Measurements from ENCODE around the gene CERCAM.
"Not testable (repeated sequence)": the region's sequence is repeated elsewhere in the genome, so short reads cannot be mapped to it uniquely, and the experiment has no call there.

Gene CERCAM

GRCh38 chr9:128434340-128434739, 13.7 kb downstream of the CERCAM start:
- Histone ChIP-seq H3K4ac (ENCODE audit: low read depth, low read length) (no peak overlapping the region), H4K5ac (ENCODE audit: low read length) (no peak overlapping the region), H3K56ac (ENCODE audit: low read length) (no peak overlapping the region), H3K18ac (ENCODE audit: low read length) (no peak overlapping the region), H2BK5ac (ENCODE audit: low read length) (no peak overlapping the region), H3K36me3 (ENCODE audit: control insufficient read depth, insufficient read depth, low read length) (no peaks in the 10 kb centered on the region), H3K9ac (ENCODE audit: low read length) (no peak overlapping the region), H3K4me2 (ENCODE audit: low read length) (no peak overlapping the region), H3K27me3 (ENCODE audit: insufficient read depth, low read length, poor library complexity) (no peaks in the 10 kb centered on the region), H3K79me1 (ENCODE audit: low read length) (no peaks in the 10 kb centered on the region), H3K79me2 (ENCODE audit: control insufficient read depth, insufficient read depth, low read length) (no peaks in the 10 kb centered on the region), H2AK5ac (ENCODE audit: low read length) (no peak overlapping the region), H2BK120ac (ENCODE audit: low read depth, low read length) (no peak overlapping the region), H3K23ac (ENCODE audit: low read length) (no peak overlapping the region), H3K4me3 (ENCODE audit: low read length) (no peak overlapping the region), H2BK15ac (replicated peaks; ENCODE audit: low read depth) (no peak overlapping the region), H3K27ac (ENCODE audit: low read depth, low read length) (no peak overlapping the region), H3K4me1 (ENCODE audit: control insufficient read depth, low read depth, low read length) (no peaks in the 10 kb centered on the region), H4K8ac (ENCODE audit: low read depth, low read length) (no peak overlapping the region)
- WGBS (ENCODE audit: extremely low coverage, insufficient coverage, low lambda C conversion rate), result no CpG with 5 or more reads among the region's 17 CpGs
- no peak for DNase-seq

- Histone ChIP-seq H3K36me3 (ENCODE audit: control insufficient read depth, insufficient read depth, low read length) (no peaks in the 10 kb centered on the region), H3K79me1 (ENCODE audit: low read length) (no peaks in the 10 kb centered on the region), H4K8ac (ENCODE audit: low read depth, low read length) (no peak overlapping the region), H3K27ac (ENCODE audit: low read depth, low read length) (no peak overlapping the region), H3K4me1 (ENCODE audit: control insufficient read depth, low read depth, low read length) (no peaks in the 10 kb centered on the region), H3K4ac (ENCODE audit: low read depth, low read length) (no peak overlapping the region), H3K27me3 (ENCODE audit: insufficient read depth, low read length, poor library complexity) (no peaks in the 10 kb centered on the region), H3K23ac (ENCODE audit: low read length) (no peak overlapping the region), H2BK120ac (ENCODE audit: low read depth, low read length) (no peak overlapping the region), H2BK5ac (ENCODE audit: low read length) (no peak overlapping the region), H2BK15ac (replicated peaks; ENCODE audit: low read depth) (no peak overlapping the region), H3K4me3 (ENCODE audit: low read length) (no peak overlapping the region), H3K4me2 (ENCODE audit: low read length) (no peak overlapping the region), H2AK5ac (ENCODE audit: low read length) (no peak overlapping the region), H3K18ac (ENCODE audit: low read length) (no peak overlapping the region), H3K56ac (ENCODE audit: low read length) (no peak overlapping the region), H4K5ac (ENCODE audit: low read length) (no peak overlapping the region), H3K79me2 (ENCODE audit: control insufficient read depth, insufficient read depth, low read length) (no peaks in the 10 kb centered on the region), H3K9ac (ENCODE audit: low read length) (no peak overlapping the region)
- WGBS (ENCODE audit: extremely low coverage, insufficient coverage, low lambda C conversion rate), result no CpG with 5 or more reads among the region's 18 CpGs
- no peak for DNase-seq
Measured at GRCh38 chr9:128435611-128436010, 15.0 kb downstream of the CERCAM start.

GRCh38 chr9:128438343-128439109, 17.9 kb downstream of the CERCAM start:
- no peak overlapping the region for H4K8ac ChIP-seq (ENCODE audit: low read depth, low read length)
- DNase-seq, result peak; percentile 91
- no peaks in the 10 kb centered on the region for H3K4me1 ChIP-seq (ENCODE audit: control insufficient read depth, low read depth, low read length)
- peak overlapping the region; percentile 31 for H3K56ac ChIP-seq (ENCODE audit: low read length)
- H2BK120ac ChIP-seq (ENCODE audit: low read depth, low read length), result no peak overlapping the region
- WGBS (ENCODE audit: extremely low coverage, insufficient coverage, low lambda C conversion rate), result no CpG with 5 or more reads among the region's 12 CpGs
- H3K23ac ChIP-seq (ENCODE audit: low read length), result no peak overlapping the region
- no peak overlapping the region for H3K4me3 ChIP-seq (ENCODE audit: low read length)
- H3K9ac ChIP-seq (ENCODE audit: low read length), result no peak overlapping the region
- H2BK15ac ChIP-seq (replicated peaks; ENCODE audit: low read depth), result no peak overlapping the region
- H2AK5ac ChIP-seq (ENCODE audit: low read length), result no peak overlapping the region
- no peak overlapping the region for H4K5ac ChIP-seq (ENCODE audit: low read length)
- H3K18ac ChIP-seq (ENCODE audit: low read length), result no peak overlapping the region
- H3K4ac ChIP-seq (ENCODE audit: low read depth, low read length), result no peak overlapping the region
- no peaks in the 10 kb centered on the region for H3K27me3 ChIP-seq (ENCODE audit: insufficient read depth, low read length, poor library complexity)
- no peak overlapping the region for H2BK5ac ChIP-seq (ENCODE audit: low read length)
- no peaks in the 10 kb centered on the region for H3K79me2 ChIP-seq (ENCODE audit: control insufficient read depth, insufficient read depth, low read length)
- H3K4me2 ChIP-seq (ENCODE audit: low read length), result no peak overlapping the region
- H3K36me3 ChIP-seq (ENCODE audit: control insufficient read depth, insufficient read depth, low read length), result no peaks in the 10 kb centered on the region
- no peak overlapping the region for H3K27ac ChIP-seq (ENCODE audit: low read depth, low read length)
- no peaks in the 10 kb centered on the region for H3K79me1 ChIP-seq (ENCODE audit: low read length)

GRCh38 chr9:128439273-128439672, 18.6 kb downstream of the CERCAM start:
- H3K27me3 ChIP-seq (ENCODE audit: insufficient read depth, low read length, poor library complexity), result no peaks in the 10 kb centered on the region
- no peak overlapping the region for H2BK5ac ChIP-seq (ENCODE audit: low read length)
- no peak overlapping the region for H3K9ac ChIP-seq (ENCODE audit: low read length)
- no peak overlapping the region for H3K4me2 ChIP-seq (ENCODE audit: low read length)
- no CpG with 5 or more reads among the region's 7 CpGs for WGBS (ENCODE audit: extremely low coverage, insufficient coverage, low lambda C conversion rate)
- no peak overlapping the region for H3K18ac ChIP-seq (ENCODE audit: low read length)
- no peak overlapping the region for H2AK5ac ChIP-seq (ENCODE audit: low read length)
- H3K4ac ChIP-seq (ENCODE audit: low read depth, low read length), result no peak overlapping the region
- H3K27ac ChIP-seq (ENCODE audit: low read depth, low read length), result no peak overlapping the region
- no peak overlapping the region for H4K8ac ChIP-seq (ENCODE audit: low read depth, low read length)
- H3K4me3 ChIP-seq (ENCODE audit: low read length), result no peak overlapping the region
- H3K56ac ChIP-seq (ENCODE audit: low read length), result no peak overlapping the region
- H3K23ac ChIP-seq (ENCODE audit: low read length), result no peak overlapping the region
- no peaks in the 10 kb centered on the region for H3K79me2 ChIP-seq (ENCODE audit: control insufficient read depth, insufficient read depth, low read length)
- H3K4me1 ChIP-seq (ENCODE audit: control insufficient read depth, low read depth, low read length), result no peaks in the 10 kb centered on the region
- H4K5ac ChIP-seq (ENCODE audit: low read length), result no peak overlapping the region
- no peak for DNase-seq
- no peaks in the 10 kb centered on the region for H3K36me3 ChIP-seq (ENCODE audit: control insufficient read depth, insufficient read depth, low read length)
- H2BK120ac ChIP-seq (ENCODE audit: low read depth, low read length), result no peak overlapping the region
- H2BK15ac ChIP-seq (replicated peaks; ENCODE audit: low read depth), result no peak overlapping the region
- H3K79me1 ChIP-seq (ENCODE audit: low read length), result no peaks in the 10 kb centered on the region

- Histone ChIP-seq H2AK5ac (ENCODE audit: low read length) (no peak overlapping the region), H3K79me1 (ENCODE audit: low read length) (no peaks in the 10 kb centered on the region), H3K27me3 (ENCODE audit: insufficient read depth, low read length, poor library complexity) (no peaks in the 10 kb centered on the region), H3K18ac (ENCODE audit: low read length) (no peak overlapping the region), H3K4me2 (ENCODE audit: low read length) (no peak overlapping the region), H3K4me3 (ENCODE audit: low read length) (no peak overlapping the region), H3K4me1 (ENCODE audit: control insufficient read depth, low read depth, low read length) (no peaks in the 10 kb centered on the region), H3K23ac (ENCODE audit: low read length) (no peak overlapping the region), H3K4ac (ENCODE audit: low read depth, low read length) (no peak overlapping the region), H3K9ac (ENCODE audit: low read length) (no peak overlapping the region), H3K27ac (ENCODE audit: low read depth, low read length) (no peak overlapping the region), H4K5ac (ENCODE audit: low read length) (no peak overlapping the region), H3K79me2 (ENCODE audit: control insufficient read depth, insufficient read depth, low read length) (no peaks in the 10 kb centered on the region), H2BK5ac (ENCODE audit: low read length) (no peak overlapping the region), H3K36me3 (ENCODE audit: control insufficient read depth, insufficient read depth, low read length) (no peaks in the 10 kb centered on the region), H2BK120ac (ENCODE audit: low read depth, low read length) (no peak overlapping the region), H2BK15ac (replicated peaks; ENCODE audit: low read depth) (no peak overlapping the region), H3K56ac (ENCODE audit: low read length) (no peak overlapping the region), H4K8ac (ENCODE audit: low read depth, low read length) (no peak overlapping the region)
- WGBS (ENCODE audit: extremely low coverage, insufficient coverage, low lambda C conversion rate), result no CpG with 5 or more reads among the region's 6 CpGs
- DNase-seq, result no peak
Measured at GRCh38 chr9:128442150-128442549, 21.5 kb downstream of the CERCAM start.

- not testable (repeated sequence) for H3K56ac ChIP-seq (ENCODE audit: low read length); H4K8ac ChIP-seq (ENCODE audit: low read depth, low read length); H3K79me2 ChIP-seq (ENCODE audit: control insufficient read depth, insufficient read depth, low read length); H3K4me2 ChIP-seq (ENCODE audit: low read length); H2BK5ac ChIP-seq (ENCODE audit: low read length); H3K27ac ChIP-seq (ENCODE audit: low read depth, low read length); H3K27me3 ChIP-seq (ENCODE audit: insufficient read depth, low read length, poor library complexity); H2BK120ac ChIP-seq (ENCODE audit: low read depth, low read length); H3K36me3 ChIP-seq (ENCODE audit: control insufficient read depth, insufficient read depth, low read length); H2AK5ac ChIP-seq (ENCODE audit: low read length); H3K79me1 ChIP-seq (ENCODE audit: low read length); H3K4me3 ChIP-seq (ENCODE audit: low read length); H3K18ac ChIP-seq (ENCODE audit: low read length); H2BK15ac ChIP-seq (replicated peaks; ENCODE audit: low read depth); H3K4me1 ChIP-seq (ENCODE audit: control insufficient read depth, low read depth, low read length); DNase-seq; H3K23ac ChIP-seq (ENCODE audit: low read length); H3K9ac ChIP-seq (ENCODE audit: low read length); H3K4ac ChIP-seq (ENCODE audit: low read depth, low read length); H4K5ac ChIP-seq (ENCODE audit: low read length)
- WGBS (ENCODE audit: extremely low coverage, insufficient coverage, low lambda C conversion rate), result no CpG with 5 or more reads among the region's 5 CpGs
Measured at GRCh38 chr9:128446505-128446904, 25.8 kb downstream of the CERCAM start.
